HG03354 (cell line): ENCODE results near the gene ATP11A.
"Not testable (repeated sequence)": the region's sequence is repeated elsewhere in the genome, so short reads cannot be mapped to it uniquely, and the experiment has no call there.

Experiments
- ATAC-seq: cut with Tn5 transposase; IDR thresholded peaks from one replicate; pipeline ENCODE4 v1.9.1; 2021; ENCODE audit warnings: mild to moderate bottlenecking; ENCODE audit not compliant: unreplicated experiment, poor library complexity, severe bottlenecking

The ATP11A gene

DNA sequence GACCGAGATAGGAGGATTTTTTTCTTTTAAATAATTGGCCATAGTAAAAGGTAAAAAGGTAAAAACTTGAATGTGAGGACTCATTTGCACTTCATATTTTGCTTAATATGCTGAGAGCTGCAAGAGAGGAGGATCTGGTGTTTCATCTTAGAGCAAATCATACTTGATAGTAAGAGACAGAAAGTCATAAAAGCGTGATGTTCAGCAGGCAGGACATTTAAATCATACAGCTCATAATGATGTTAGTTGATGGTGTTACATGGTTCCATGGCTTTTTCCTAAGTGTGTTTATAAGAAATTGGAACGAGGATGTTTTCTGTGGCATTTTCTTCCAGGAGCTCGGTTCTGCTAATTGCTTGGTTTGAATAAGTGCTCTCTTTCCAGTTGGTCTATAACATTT, 16.3 kb downstream of the ATP11A start:
- no peak for ATAC-seq

DNA sequence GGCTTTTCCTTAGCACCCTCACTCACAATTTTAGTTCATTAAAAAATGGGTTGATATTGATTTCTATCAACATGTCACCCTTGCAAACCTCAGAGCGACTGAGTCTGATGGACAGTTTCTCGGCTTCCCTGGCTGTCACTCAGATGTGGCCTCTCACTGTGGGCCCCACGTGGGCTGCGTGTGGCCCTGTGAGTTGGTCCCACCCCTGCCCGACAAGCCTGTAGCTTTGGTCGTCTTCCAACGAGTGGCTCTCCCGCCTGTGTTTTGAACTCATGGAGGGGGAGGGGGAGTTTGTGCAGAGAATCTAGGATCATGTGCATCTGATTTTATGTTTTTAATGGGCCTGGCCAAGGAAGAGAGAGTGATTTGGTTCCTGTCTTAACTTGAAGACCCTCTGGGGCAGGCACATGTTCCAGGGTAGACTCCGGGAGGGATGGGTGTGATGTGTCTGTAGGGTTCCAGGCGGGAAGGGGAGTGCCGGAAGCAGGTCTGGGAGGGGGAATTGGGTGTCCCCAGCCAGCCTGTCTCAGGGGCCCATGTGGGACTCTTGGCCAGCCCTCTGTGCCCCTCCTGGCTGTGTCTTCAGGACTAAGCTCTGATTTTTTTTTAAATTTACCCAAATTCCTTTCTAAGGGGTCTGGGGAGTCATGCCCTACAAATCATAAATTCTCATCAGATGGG, 18.9 kb downstream of the ATP11A start:
- ATAC-seq = no peak

DNA sequence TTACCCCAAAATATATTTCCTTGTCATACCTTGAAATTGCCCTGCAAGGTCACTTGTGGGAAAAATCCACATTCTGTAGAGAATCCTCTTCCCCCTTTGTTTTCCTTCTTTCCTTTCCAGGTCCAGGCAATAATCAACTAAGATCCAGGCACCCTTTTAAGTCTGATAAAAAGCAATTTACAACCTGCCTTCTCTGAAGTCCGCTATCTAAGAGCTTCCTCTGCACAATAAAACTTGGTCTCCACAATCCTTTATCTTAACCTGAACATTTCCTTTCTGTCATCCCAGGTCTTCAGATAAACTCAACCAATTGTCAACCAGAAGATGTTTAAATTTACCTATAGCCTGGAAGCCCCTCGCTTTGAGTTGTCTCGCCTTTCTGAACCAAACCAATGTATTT, 19.5 kb downstream of the ATP11A start:
- ATAC-seq = not testable (repeated sequence)

DNA sequence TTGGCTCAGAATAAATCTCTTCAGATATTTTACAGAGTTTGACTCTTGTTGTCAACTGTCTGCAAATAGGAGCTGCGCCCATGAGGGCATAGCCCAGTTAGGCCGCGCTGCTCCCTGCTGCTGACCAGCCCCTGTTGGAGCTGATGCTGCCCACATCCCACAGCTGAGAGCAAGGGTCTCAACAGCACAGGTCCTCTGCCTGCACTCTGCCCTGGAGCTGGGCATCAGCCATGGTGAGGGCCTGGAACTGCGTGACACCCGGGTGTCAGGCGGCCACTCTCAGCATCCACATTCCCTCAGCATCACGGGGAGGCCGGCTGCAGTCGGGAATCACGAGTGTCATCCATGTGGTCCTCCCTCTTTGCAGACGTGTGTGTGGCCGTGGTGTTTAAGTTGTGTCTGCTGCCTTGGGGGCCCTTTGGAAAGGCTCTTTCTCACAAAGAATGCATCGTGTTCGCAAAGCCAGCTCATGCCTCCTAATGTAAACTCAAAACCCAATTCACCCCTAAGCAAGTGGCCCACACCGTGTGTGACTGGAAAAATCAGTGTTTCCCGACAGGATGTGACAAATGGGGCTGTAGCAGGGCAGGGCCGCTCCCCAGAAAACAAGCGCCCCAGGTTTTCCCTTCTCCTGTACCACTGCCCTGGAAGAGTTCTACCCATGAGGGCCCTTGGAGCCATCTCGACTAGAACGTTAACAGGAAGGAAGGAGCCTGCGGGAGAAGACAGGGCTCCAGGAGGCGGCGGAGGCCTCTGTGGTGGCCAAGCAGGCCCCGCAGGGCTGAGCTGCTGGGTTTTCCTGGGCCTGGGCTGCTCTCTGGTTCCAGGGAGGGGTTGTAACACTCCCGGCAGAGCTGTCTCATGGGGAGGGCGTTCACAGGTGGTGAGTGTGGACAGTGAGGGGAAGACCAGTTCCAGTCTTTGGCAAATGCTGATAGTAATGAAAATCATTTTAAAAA, 20.3 kb downstream of the ATP11A start:
- no peak for ATAC-seq

DNA sequence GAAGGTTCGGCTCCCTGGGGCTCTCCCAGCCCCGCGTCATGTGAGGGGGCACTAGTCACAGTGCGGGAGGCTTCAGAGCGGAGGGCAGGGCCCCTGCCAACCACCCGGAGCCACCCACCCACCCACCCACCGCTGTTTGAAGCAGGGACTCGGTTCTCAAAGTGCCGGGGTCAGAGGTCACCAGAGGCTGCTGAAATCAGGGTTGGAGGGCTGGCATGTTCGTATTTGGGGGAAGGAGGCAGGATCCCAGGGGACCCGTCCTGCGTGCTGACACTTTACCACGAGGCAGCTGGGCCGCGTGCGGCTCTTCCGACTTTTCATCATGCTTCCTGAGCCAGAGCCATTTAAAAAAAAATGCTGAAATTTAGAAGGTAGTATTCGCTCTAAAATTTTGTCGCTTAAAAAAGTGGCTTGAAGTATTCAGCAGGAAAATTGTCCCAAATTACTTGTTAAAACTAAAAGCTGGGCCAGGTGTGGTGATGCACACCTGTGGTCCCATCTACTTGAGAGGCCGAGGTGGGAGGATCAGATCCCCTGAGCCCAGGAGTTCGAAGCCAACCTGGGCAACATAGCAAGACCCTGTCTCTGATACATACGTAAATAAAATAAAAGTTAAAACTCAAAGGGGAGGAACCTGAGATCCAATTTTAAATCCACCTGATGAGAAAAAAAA, 21.2 kb downstream of the ATP11A start:
- ATAC-seq = no peak

DNA sequence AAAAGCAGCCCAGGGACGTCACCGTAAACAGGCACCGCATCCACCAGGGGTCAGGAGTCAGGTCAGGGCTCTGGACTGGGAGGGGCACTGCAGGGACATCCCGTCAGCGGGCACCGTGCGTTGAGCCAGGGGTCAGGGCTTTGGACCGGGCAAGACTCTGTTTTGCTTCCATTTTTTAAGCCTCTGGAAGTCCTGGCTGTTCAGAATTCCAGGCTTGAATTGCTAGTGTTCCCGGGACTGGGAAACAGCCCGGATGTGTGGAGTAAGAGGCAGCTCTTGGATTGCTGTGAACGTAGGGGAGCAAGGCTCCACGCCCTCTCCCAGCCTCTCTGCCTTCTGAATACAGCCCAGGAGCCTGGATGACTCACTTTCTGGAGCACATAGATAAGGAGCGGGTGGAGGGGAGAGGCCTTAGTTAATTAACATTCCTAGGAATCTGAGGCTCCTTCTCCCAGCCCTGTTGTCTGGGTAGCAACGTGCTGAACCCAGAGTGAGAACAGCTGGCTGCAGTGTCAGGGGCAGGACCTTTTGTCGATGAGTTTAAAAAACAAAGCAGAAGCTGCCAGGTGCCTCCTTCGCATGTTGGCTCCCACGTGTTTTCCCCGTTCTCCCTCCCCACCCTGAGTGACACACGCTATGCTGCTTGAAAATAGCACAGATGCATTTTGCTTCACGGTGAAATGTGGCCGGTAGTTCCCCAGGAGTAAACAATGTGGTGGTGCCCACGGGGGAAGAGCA, 21.9 kb downstream of the ATP11A start:
- ATAC-seq = no peak

DNA sequence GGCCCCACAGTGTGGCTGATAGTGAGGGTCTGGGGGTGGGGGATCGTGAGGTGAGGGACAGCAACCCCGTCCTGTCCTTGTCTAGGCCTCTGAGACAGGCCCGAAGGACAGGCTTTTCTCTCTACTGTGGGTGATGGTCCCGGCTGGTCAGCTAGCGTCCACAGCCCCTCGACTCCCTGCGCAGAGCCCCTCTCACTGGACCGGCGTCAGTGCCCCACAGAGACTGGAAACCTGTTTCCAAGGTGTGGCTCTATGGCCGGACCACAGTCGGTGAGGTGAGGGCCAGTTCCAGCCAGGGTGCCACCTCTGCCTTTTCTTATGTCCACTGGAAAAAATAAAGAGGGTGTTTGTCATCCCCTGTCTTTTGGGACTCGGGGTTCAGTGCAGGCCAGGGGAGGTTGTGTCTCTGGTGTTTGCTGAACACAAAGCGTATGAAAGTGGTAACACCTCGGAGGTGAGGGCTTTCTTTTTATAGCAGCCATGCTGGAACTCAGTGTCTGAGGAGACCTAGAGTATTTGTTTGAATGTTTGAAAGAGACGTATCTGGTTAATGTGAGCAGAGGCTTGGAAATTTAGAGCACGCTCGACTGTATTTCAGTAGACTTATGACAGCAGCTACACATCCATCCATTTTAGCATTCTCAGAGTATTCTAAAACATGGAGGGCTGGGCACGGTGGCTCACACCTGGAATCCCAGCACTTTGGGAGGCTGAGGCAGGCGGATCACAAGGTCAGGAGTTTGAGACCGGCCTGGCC, 22.8 kb downstream of the ATP11A start:
- no peak for ATAC-seq

DNA sequence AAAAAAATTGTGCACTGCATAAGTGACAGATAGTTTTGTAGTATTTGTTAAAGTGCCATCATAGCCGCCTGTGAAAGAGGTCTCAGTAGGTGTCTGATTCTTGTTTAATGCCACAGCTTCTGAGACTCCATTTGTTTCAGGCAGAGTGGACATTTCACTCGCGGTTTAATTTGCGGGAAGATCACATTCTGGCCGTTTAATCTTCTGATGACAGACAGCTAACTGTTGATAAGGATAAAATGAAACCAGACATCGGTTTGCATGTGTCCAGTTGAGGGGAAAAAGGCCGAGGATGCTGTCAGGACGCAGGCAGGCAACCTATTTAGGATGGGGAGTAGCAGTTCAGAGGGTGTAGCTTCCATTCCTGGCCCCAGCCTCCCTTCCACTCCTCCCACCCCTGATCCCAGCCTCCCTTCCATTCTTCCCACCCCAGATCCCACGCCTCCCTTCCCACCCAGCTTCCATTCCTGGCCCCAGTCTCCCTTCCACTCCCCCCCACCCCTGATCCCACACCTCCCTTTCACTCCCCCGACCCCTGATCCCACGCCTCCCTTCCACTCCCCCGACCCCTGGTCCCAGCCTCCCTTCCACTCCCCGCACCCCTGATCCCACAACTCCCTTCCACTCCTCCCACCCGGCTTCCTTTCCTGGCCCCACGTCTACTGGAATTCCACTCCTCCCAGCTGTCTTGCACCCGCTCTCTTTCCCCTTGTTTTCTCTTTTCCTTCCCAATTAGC, 23.8 kb downstream of the ATP11A start:
- no peak for ATAC-seq

DNA sequence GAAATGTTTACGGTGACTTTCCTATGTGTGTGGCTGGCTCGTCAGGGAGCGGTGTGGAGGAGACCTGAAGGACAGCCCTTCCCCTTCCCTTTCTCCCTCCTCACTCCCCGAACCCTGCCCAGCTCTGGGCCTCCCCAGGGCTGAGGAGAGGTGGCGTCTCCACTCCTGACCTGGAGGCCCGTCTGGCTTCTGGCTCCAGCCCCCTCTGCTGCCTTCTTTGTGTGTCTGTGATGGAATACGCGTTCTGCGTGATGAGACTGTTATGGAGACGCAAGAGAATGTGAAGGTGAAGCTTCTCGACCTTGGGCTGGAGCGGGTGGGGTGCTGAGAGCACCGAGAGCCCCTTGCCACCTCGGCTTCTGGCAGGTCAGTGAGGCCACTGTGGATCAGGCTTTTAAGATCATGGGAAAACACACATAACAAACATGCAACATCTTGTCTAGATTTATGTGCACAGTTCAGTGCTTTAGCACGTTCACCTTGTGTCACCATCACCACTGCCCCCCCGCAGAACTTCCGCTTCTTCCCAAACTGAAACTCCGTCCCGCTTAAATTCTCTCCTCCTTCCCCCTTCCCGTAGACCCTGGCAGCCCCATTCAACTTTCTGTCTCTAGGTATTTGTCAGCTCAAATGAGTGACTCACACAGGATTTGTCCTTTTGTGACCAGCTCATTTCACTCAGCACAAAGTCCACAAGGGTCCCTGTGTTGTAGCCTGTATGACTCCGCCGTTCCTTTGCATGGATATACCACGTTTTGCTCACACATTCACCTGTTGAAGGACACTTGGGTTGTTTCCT, 24.7 kb downstream of the ATP11A start:
- ATAC-seq = no peak

DNA sequence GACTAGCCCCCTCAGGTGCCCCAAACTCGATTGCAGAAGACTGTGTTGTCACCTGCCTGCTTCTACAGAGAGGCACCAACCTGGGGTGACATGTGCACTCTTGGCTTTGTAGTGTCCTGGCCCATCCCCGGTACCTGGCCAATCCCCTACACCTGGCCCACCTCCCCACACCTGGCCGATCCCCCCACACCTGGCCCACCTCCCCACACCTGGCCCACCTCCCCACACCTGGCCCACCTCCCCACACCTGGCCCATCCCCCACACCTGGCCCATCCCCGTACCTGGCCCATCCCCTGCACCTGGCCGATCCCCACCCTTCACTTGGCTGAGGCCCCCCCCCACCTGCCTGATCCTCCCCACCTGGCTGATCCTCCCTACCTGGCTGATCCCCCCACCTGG, 25.4 kb downstream of the ATP11A start:
- no peak for ATAC-seq

DNA sequence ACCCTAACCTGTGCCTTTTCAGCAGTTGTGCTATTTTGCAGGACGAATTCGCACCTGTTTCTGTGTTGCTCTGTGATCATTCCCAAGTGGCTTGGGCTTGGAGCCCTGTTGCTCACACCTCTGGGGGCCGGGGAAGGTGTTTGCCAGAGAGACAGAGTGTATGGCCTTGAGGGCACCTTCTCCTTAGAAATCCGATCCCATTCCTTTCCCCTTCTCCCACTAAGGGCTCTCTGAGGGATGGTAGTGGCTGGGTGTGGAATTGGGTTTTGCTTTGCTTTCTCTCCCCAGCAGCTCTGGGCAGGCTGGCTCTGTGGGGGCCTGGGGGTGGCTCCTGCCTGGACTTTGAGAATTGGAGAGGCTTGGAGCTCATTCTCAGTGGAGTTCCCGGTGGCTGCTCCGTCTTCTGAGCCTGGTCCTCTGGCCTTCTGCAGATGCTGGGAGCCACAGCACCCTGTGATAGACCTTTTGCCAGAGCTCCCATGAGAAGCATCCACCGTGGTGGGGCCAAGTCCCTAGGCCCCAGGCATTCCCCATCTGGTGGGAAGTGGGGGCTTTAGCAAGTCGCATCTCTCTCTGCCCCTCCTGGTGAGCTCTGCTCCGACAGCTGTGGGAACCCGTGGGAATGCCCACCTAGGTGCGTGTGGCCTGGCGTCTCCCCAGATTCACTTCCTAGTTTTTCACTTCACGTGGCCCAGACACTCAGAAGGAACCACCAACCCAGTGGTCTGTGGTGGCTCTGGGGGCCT, 26.1 kb downstream of the ATP11A start:
- no peak for ATAC-seq

DNA sequence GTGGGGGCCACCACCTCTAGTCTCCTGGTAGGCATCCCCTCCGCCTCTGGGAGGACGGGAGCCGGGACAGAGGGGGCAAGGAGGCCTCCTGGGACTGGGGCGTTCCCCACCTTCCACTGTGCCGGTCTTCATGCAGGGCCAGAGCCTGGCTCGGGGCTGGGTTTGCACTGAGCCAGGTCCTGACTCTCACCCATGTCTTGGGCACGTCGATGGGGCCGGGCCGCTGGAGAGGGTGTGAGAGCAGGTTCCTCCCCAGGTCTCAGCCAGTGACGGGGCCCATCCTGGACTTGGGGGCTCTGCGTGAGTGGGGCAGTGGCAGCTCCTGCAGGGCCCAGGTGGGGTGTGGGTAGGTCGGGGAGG, 26.6 kb downstream of the ATP11A start:
- ATAC-seq = no peak

DNA sequence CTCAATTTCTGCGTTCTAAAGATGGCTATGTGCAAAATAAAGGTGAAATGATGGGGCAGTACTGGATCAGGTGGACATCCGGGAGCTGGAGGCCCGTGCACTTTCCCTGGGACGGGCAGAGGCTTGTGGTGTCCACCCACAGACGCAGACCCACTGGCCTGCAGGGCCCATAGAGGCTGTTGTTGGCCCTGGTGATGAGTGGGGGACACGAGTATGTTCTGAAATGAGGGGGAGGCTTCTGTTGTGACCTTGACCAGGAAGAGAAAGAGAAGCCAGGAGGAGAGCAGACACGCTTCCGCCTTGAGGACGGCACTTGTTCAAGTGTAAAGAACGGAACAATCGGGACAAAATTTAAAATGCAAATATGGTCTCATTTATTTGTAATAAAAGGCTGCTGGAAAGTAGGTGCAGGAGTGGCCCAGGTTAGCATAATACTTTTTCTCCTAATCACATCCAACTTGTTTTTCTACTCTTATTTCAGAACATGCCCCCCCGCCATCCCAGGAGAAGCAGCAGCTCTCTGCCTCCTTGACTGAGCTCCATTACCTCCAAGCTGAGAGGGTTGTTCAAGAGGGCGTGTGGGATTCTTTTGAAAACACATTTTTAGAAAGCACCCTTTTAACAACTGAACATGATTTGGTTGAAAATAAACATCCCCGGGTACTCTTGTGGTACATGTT, 27.1 kb downstream of the ATP11A start:
- ATAC-seq = no peak

DNA sequence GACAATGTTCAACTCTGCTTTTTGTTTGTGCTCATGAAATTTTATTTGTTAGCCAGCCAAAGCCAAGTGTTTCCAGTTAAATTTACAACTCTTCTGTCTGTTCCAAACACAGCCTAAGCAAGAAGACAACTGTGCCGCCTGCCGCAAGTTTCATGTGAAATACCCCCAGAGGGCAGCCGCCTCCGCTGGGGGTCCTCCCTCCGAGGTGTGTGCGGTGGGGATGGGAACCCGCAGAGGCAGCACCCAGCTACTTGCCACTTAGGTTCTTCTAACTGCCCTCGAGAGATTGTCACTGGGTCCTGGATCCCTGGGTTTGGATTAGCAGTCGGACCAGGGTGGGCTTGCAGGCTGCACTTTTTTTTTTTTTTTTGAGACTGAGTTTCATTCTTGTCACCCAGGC, 28.5 kb downstream of the ATP11A start:
- ATAC-seq = no peak

DNA sequence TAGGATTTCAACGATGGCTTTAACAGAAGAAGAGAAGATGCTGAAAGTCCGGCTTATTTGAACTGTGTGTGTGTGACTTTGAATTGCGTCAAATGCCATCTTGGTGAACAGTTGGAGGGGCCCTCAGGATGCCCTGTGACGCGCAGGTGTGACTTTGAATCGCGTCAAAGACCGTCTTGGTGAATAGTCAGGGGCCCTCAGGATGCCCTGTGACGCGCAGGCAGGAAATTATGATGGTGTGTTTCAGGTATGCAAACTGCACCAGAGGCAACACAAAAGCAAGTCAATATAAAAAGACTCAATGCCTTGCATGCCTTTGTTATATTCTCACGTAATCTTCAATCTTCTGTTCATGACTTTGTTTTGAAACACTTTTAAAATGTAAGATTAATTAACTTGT, 29.2 kb downstream of the ATP11A start:
- no peak for ATAC-seq

DNA sequence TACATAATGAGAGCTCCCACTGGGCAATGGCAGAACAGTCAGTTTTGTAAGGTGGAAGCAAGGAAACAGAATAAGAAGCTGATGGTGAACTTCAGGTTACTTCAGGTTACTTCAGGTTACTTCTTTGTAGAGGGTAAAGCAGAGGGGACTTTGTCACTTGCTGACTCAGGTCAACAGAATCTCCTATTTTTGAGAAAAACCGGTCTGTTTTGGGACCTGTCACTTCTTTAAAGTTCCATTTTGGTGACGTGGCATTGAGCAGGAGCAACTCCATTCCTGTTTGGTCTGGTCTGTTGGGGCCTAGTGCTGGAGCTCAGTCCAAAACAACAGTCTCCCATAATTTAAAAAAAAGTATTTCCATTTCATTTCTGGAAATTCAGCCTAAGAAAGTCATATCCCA, 29.7 kb downstream of the ATP11A start:
- no peak for ATAC-seq

DNA sequence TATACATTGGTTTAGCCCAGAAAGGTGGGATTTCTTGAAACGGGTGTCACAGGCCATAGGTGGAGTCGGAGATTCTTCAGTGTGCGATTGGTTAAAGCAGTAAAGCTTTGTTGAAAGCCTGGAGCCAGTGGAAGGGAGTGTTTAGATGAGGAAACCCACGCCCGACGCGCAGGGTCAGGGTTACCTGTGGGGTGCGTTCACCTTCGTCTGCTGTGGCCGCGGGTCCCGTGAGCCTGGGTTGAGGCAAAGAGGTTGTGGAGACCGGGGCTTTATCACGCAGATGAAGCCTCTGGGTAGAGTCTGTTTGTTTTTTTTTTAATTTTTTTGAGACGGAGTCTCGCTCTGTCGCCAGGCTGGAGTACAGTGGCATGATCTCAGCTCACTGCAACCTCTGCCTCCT, 30.4 kb downstream of the ATP11A start:
- ATAC-seq = no peak
